Fibroblast of lung (primary cell): ENCODE data around the gene GNAZ.
"Not testable (repeated sequence)": the region's sequence is repeated elsewhere in the genome, so short reads cannot be mapped to it uniquely, and the experiment has no call there.

ENCODE experiments used
- CTCF ChIP-seq, 2 donors: IDR thresholded peaks in 1 of 2; conservative IDR thresholded peaks in 1 of 2; 1 replicate in 1 of 2; 2 replicates in 1 of 2; pipeline ENCODE4 v1.5.1; 2011 to 2012; ENCODE audit warnings: low read length in 2 of 2, control low read depth in 1 of 2, inconsistent platforms in 1 of 2, low read depth in 1 of 2, mild to moderate bottlenecking in 1 of 2
- EZH2 ChIP-seq: IDR thresholded peaks from 2 replicates; pipeline ENCODE4 v1.5.1; 2012; ENCODE audit warnings: low read length, control low read depth, mild to moderate bottlenecking; ENCODE audit errors: missing control alignments

DNA sequence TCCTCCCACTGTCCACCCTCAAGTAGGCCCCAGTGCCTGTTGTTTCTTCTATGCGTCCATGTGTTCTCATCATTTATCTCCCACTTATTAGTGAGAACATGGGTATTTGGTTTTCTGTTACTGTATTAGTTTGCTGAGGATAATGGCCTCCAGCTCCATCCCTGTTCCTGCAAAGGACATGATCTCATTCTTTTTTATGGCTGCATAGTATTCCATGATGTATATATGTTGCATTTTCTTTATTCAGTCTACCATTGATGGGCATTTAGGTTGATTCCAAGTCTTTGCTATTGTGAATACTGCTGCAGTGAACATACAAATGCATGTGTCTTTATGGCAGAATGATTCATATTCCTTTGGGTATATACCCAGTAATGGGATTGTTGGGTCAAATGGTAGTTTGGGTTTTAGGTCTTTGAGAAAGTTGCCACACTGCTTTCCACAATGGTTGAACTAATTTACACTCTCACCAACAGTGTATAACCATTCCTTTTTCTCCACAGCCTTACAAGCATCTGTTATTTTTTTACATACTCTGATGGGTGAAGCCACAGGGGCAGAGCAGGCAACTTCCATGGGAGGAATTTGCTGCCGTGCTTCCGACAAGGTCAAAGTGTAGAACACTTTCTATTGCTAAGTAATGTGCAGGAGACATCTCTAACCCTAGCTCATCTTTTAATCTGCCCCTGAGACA lies 48.5 kb upstream of the GNAZ start:
- not testable (repeated sequence) for TF ChIP-seq CTCF (conservative IDR thresholded peaks at IDR 0.05 in 1 of 2, IDR thresholded peaks at IDR 0.05 in 1 of 2; ENCODE audit: low read depth in 1 of 2, low read length in 2 of 2); EZH2
